ENCODE results near the gene BCAR1. TPM values are rescaled to one million over a fixed set of nuclear protein-coding genes. Genes with fewer than 3 reads are reported as not detected.
"Not testable (repeated sequence)": the region's sequence is repeated elsewhere in the genome, so short reads cannot be mapped to it uniquely, and the experiment has no call there.

BCAR1 gene
- total RNA-seq, 1 experiment from 2014 or later, result 68.4 TPM

- H3K36me3 ChIP-seq (replicated peaks; ENCODE audit: control insufficient read depth, insufficient read depth, low read length); H3K27me3 ChIP-seq (ENCODE audit: control insufficient read depth, insufficient read depth, low read length); DNase-seq; H3K4me3 ChIP-seq (ENCODE audit: insufficient read depth, low read depth, low read length): not testable (repeated sequence)
Observed at GRCh38 chr16:75205438-75205837, 46.0 kb downstream of the BCAR1 start.

DNA sequence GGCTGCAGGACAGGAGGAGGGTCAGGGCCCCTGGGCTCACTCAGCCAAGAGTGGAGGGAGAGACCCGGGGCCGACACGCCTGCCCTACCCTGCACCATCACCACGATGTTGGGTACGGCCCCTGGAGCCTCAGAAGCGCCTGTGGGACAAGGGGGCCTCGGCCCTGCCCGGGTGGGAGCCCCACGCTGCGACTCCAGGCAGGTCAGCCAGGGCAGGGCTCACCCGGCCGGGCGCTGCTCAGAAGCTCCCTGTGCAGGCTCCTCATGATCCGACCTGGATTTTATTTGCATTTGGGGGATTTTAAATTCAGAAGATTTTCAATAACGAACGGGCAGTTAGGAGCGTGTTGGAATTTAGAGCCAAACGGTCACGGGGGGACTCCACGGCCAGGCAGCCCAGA, 46.5 kb downstream of the BCAR1 start:
- not testable (repeated sequence) for H3K36me3 ChIP-seq (replicated peaks; ENCODE audit: control insufficient read depth, insufficient read depth, low read length); H3K27me3 ChIP-seq (ENCODE audit: control insufficient read depth, insufficient read depth, low read length); H3K4me3 ChIP-seq (ENCODE audit: insufficient read depth, low read depth, low read length); DNase-seq

GRCh38 chr16:75204410-75204758, 47.0 kb downstream of the BCAR1 start:
- H3K27me3 ChIP-seq (ENCODE audit: control insufficient read depth, insufficient read depth, low read length), result no peaks in the 10 kb centered on the region
- no peak for DNase-seq
- no peak overlapping the region for H3K4me3 ChIP-seq (ENCODE audit: insufficient read depth, low read depth, low read length)
- H3K36me3 ChIP-seq (replicated peaks; ENCODE audit: control insufficient read depth, insufficient read depth, low read length), result no peaks in the 10 kb centered on the region

- Histone ChIP-seq H3K36me3 (replicated peaks; ENCODE audit: control insufficient read depth, insufficient read depth, low read length) (no peaks in the 10 kb centered on the region), H3K27me3 (ENCODE audit: control insufficient read depth, insufficient read depth, low read length) (no peaks in the 10 kb centered on the region), H3K4me3 (ENCODE audit: insufficient read depth, low read depth, low read length) (no peak overlapping the region)
- DNase-seq, result peak; percentile 69
Observed at GRCh38 chr16:75203667-75204409, 47.6 kb downstream of the BCAR1 start.

DNA sequence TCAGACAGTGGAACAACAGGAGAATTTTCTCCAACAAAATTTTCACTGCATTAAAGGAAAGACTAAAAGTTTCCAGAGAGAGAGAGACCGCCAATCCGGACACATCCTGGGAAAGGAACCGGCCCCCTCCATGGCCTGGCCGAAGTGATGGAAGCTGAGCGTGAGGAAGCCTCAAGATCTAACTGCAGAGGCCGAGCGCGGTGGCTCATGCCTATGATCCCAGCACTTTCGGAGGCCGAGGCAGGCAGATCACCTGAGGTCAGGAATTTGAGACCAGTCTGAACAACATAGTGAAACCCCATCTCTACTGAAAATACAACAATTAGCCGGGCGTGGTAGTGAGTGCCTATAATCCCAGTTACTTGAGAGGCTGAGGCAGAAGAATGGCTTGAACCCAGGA, 48.3 kb downstream of the BCAR1 start:
- Histone ChIP-seq H3K27me3 (ENCODE audit: control insufficient read depth, insufficient read depth, low read length) (no peaks in the 10 kb centered on the region), H3K4me3 (ENCODE audit: insufficient read depth, low read depth, low read length) (no peak overlapping the region), H3K36me3 (replicated peaks; ENCODE audit: control insufficient read depth, insufficient read depth, low read length) (no peaks in the 10 kb centered on the region)
- DNase-seq, result no peak

DNA sequence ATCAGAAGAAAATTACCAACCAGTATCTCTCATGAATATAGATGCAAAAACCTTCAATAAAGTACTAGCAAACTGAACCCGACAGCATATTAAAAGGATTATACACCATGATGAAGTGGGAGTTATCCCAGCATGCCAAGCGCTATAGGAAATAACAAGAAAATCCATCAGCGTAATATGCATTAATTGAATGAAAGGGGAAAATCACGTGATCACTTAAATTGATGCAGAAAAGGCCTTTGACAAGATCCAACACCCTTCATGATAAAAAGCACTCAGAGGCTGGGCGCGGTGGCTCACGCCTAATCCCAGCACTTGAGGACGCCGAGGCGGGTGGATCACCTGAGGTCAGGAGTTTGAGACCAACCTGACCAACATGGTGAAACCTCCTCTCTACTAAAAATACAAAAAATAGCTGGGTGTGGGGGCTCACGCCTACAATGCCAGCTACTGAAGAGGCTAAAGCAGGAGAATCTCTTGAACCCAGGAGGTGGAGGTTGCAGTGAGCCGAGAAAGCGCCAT, 49.3 kb downstream of the BCAR1 start:
- Histone ChIP-seq H3K36me3 (replicated peaks; ENCODE audit: control insufficient read depth, insufficient read depth, low read length) (no peaks in the 10 kb centered on the region), H3K4me3 (ENCODE audit: insufficient read depth, low read depth, low read length) (no peak overlapping the region), H3K27me3 (ENCODE audit: control insufficient read depth, insufficient read depth, low read length) (no peaks in the 10 kb centered on the region)
- DNase-seq, result no peak

- H3K27me3 ChIP-seq (ENCODE audit: control insufficient read depth, insufficient read depth, low read length), result no peaks in the 10 kb centered on the region
- no peak overlapping the region for H3K4me3 ChIP-seq (ENCODE audit: insufficient read depth, low read depth, low read length)
- DNase-seq, result peak; percentile 41
- no peaks in the 10 kb centered on the region for H3K36me3 ChIP-seq (replicated peaks; ENCODE audit: control insufficient read depth, insufficient read depth, low read length)
Observed at GRCh38 chr16:75198135-75198600, 53.3 kb downstream of the BCAR1 start.

DNA sequence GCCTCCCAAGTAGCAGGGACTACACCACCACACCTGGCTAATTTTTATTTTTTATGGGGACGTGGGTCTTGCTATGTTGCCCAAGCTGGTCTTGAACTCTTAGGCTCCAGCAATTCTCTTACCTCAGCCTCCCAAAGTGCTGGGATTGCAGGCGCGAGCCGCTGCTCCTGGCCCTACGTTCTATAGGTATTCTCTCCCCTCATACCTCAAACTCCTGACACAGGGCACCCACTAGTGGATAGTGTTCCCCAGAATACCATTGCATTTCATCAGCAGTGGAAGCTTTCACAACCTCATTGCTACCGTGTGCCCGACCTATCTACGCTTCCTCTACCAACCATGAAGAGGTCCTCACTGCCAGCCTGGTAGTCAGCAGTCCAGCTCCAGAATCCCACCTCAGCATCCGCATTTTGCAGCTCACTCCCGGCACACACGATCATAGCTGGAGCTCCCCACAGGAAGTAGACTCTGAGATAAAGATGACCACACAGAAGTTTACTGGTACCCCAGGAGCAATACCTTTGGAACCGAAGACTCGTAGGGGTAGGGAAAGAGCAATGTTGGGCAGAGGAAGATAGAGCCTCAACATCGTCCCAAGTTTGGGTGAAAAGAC, 53.8 kb downstream of the BCAR1 start:
- no peak overlapping the region for H3K4me3 ChIP-seq (ENCODE audit: insufficient read depth, low read depth, low read length)
- no peaks in the 10 kb centered on the region for H3K27me3 ChIP-seq (ENCODE audit: control insufficient read depth, insufficient read depth, low read length)
- no peaks in the 10 kb centered on the region for H3K36me3 ChIP-seq (replicated peaks; ENCODE audit: control insufficient read depth, insufficient read depth, low read length)
- DNase-seq, result no peak

GRCh38 chr16:75196836-75197235, 54.6 kb downstream of the BCAR1 start:
- H3K4me3 ChIP-seq (ENCODE audit: insufficient read depth, low read depth, low read length), result no peak overlapping the region
- no peak for DNase-seq
- no peaks in the 10 kb centered on the region for H3K36me3 ChIP-seq (replicated peaks; ENCODE audit: control insufficient read depth, insufficient read depth, low read length)
- no peaks in the 10 kb centered on the region for H3K27me3 ChIP-seq (ENCODE audit: control insufficient read depth, insufficient read depth, low read length)

DNA sequence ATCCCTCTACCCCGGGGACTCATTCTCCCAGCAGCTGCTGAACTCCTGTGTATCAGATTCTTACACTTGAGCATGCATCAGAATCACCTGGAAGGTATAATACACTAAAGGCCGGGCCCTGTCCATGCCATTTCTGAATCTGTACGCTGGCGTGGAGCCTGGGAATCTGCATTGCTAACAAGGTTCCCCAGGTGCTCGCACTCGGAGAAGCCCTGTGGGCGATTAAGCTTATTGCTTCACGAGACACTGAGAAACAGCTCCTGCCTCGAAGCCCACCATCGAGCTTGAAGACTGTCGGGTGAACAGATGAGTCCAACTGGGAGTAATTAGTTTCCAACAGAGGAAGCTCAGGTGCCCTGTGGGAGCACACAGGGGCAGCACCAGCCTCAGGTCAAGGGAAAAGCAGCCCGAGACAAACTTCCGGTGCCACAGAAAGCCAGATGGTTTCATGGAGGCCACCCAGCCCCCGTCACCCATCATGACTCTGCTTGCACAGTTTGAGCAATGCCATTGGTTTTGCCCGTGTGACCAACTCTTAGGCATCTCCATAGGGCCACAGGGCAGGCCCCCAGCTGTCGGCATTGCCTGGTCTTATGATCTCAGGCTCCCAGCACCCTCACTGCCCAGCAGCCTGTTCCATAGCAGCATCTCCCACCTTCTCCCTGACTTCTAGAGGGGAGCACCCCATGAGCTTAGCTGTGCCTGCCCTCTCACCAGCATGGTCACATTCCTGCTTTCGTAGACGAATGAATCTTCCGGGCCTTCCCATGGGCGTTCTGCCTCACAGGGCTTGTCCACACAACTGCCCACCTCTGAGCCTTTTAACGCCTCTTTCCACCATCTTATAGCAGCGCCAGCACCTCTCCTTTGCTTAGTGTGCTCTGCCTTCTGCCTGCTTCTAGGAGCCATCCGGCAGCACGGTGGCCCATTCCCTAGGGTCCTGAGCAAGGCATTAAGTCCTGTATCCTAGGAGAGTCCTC, 55.3 kb downstream of the BCAR1 start:
- DNase-seq, result no peak
- Histone ChIP-seq H3K36me3 (replicated peaks; ENCODE audit: control insufficient read depth, insufficient read depth, low read length) (no peaks in the 10 kb centered on the region), H3K4me3 (ENCODE audit: insufficient read depth, low read depth, low read length) (no peak overlapping the region), H3K27me3 (ENCODE audit: control insufficient read depth, insufficient read depth, low read length) (no peaks in the 10 kb centered on the region)

- H3K36me3 ChIP-seq (replicated peaks; ENCODE audit: control insufficient read depth, insufficient read depth, low read length), result no peaks in the 10 kb centered on the region
- H3K27me3 ChIP-seq (ENCODE audit: control insufficient read depth, insufficient read depth, low read length), result no peaks in the 10 kb centered on the region
- DNase-seq, result no peak
- no peak overlapping the region for H3K4me3 ChIP-seq (ENCODE audit: insufficient read depth, low read depth, low read length)
Observed at GRCh38 chr16:75193730-75194444, 57.5 kb downstream of the BCAR1 start.

- Histone ChIP-seq H3K27me3 (ENCODE audit: control insufficient read depth, insufficient read depth, low read length) (no peaks in the 10 kb centered on the region), H3K36me3 (replicated peaks; ENCODE audit: control insufficient read depth, insufficient read depth, low read length) (no peaks in the 10 kb centered on the region), H3K4me3 (ENCODE audit: insufficient read depth, low read depth, low read length) (no peak overlapping the region)
- DNase-seq, result no peak
Observed at GRCh38 chr16:75193265-75193650, 58.2 kb downstream of the BCAR1 start.

DNA sequence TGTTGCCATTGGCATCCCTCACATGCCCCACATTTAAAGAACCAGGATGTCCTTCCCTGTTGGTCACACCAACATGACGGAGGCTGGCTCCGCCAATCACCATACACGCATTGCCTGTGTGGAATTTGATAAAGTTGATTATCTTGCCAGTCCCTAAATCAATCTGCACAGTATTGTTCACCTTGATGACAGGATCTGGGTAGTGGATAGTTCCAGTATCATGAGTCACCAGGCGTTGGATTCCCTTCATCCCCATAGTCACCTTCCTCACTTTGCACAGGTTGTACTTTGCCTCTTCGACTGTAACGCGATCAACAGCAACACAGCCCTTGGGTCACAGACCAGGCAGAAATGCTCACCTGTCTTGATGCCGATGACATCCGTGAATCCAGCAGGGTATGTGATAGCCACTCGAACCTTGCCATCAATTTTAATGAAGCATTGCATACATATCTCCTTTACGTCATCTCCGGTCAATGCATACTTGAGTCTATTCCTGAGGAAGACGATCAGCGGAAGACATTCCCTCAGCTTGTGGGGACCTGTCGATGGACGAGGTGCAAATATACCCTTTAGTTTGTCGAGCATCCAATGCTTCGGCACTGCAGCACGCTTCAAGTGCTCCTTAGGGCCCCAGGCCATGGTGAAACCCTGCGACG, 58.7 kb downstream of the BCAR1 start:
- Histone ChIP-seq H3K27me3 (ENCODE audit: control insufficient read depth, insufficient read depth, low read length) (no peaks in the 10 kb centered on the region), H3K36me3 (replicated peaks; ENCODE audit: control insufficient read depth, insufficient read depth, low read length) (no peaks in the 10 kb centered on the region)
- DNase-seq, result no peak

More for the DNA sequence above, 58.7 kb downstream of the BCAR1 start:
- no peak overlapping the region for H3K4me3 ChIP-seq (ENCODE audit: insufficient read depth, low read depth, low read length)
